Measurements from ENCODE around the gene MED27.

Gene MED27

GRCh38 chr9:132023419-132024180, 56.1 kb downstream of the MED27 start:
- TF ChIP-seq, protein P1, sequence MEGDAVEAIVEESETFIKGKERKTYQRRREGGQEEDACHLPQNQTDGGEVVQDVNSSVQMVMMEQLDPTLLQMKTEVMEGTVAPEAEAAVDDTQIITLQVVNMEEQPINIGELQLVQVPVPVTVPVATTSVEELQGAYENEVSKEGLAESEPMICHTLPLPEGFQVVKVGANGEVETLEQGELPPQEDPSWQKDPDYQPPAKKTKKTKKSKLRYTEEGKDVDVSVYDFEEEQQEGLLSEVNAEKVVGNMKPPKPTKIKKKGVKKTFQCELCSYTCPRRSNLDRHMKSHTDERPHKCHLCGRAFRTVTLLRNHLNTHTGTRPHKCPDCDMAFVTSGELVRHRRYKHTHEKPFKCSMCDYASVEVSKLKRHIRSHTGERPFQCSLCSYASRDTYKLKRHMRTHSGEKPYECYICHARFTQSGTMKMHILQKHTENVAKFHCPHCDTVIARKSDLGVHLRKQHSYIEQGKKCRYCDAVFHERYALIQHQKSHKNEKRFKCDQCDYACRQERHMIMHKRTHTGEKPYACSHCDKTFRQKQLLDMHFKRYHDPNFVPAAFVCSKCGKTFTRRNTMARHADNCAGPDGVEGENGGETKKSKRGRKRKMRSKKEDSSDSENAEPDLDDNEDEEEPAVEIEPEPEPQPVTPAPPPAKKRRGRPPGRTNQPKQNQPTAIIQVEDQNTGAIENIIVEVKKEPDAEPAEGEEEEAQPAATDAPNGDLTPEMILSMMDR (conservative IDR thresholded peaks at IDR 0.05) = no peak
- no peak for TF ChIP-seq ZFX (IDR thresholded peaks at IDR 0.05)
- no peak overlapping the region for H3K27ac ChIP-seq

DNA sequence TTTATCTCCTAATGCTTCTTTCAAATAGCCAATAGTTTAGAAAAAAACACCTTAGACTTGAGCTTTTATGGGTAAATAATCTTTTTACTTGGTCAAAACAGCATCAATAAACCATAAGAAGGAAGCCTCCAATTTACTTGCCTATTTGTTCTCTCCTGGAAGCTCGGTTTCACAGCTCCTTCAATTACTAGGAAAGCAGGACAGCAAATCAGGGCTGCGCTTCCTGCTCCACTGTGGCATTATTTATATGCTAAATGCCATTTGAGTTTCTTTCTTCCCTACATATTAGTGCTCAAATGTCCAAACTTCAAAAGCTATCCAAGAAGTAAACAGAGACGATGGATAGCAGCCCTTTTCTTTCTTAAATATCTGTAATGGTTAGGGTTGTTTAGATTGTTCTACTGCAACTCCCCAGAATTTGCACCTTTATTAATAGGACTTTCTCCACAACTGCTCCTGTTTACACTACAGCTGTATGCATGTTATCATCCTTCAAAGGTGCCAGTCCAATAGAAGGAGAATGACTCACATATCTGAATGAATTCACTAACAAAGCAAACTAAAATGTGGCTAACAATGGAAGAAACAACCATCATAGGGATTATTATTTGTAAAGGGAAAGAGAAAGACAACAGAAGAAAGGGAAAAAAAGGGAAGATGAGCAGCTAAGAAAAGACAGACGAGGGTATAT, 58.7 kb downstream of the MED27 start:
- TF ChIP-seq ZFX (IDR thresholded peaks at IDR 0.05) = no peak
- TF ChIP-seq, protein P1 (conservative IDR thresholded peaks at IDR 0.05) = no peak
- no peak overlapping the region for H3K27ac ChIP-seq

DNA sequence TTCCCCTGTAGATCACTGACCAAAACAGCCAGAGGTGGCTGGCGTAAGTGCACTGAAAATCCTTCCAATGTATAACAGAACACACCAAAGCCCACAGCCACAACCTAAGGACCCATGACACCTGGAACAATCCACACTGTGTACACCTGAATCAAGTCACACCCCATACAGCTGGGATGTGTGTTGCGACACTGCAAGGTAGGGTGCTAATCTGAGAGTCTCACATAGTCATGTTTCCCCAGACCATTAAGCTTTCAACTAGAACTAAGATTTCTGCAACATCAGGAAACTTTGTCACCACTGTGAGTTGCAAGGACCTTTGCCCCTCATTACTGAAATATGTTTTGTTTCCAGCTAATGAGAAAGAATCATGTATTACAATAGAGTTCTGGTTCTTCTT, 59.4 kb downstream of the MED27 start:
- no peak overlapping the region for H3K27ac ChIP-seq
- TF ChIP-seq, protein P1 (conservative IDR thresholded peaks at IDR 0.05) = no peak
- no peak for TF ChIP-seq ZFX (IDR thresholded peaks at IDR 0.05)

GRCh38 chr9:132019702-132020101, 60.0 kb downstream of the MED27 start:
- no peak overlapping the region for H3K27ac ChIP-seq
- TF ChIP-seq ZFX (IDR thresholded peaks at IDR 0.05) = no peak
- TF ChIP-seq, protein P1 (conservative IDR thresholded peaks at IDR 0.05) = no peak

DNA sequence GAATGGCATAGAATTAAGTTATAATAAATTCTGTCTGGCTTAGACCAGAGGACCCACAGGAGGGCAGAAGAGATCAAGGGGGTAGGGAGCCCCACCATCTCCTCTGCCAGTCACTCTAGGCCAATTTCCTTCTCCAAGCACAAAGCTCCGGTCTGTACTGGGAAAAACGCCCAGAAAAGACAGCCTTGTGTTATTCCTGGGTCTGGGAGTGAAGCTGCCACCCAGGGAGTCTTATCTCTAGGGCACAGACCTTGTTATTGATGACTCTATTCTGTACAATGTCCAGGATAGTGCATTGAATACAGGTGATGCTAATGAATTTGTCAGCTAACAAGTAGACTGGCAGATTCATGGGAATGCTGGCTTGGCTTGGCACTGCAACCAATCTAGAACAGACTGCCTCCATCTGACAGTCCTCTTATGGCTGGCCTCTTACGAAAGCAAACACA, 60.7 kb downstream of the MED27 start:
- TF ChIP-seq, protein P1 (conservative IDR thresholded peaks at IDR 0.05) = no peak
- no peak for TF ChIP-seq ZFX (IDR thresholded peaks at IDR 0.05)

GRCh38 chr9:132016456-132016855, 63.2 kb downstream of the MED27 start:
- TF ChIP-seq ZFX (IDR thresholded peaks at IDR 0.05) = no peak
- TF ChIP-seq, protein P1 (conservative IDR thresholded peaks at IDR 0.05) = no peak
- H3K27ac ChIP-seq = no peak overlapping the region

More for the DNA sequence above, 60.7 kb downstream of the MED27 start:
- H3K27ac ChIP-seq = no peak overlapping the region

GRCh38 chr9:132015866-132016265, 63.8 kb downstream of the MED27 start:
- H3K27ac ChIP-seq = no peak overlapping the region
- TF ChIP-seq, protein P1 (conservative IDR thresholded peaks at IDR 0.05) = no peak
- TF ChIP-seq ZFX (IDR thresholded peaks at IDR 0.05) = no peak

All from C4-2B (cell line).